ENCODE results near the gene BOD1L1.
"Not testable (repeated sequence)": the region's sequence is repeated elsewhere in the genome, so short reads cannot be mapped to it uniquely, and the experiment has no call there.

The BOD1L1 gene

DNA sequence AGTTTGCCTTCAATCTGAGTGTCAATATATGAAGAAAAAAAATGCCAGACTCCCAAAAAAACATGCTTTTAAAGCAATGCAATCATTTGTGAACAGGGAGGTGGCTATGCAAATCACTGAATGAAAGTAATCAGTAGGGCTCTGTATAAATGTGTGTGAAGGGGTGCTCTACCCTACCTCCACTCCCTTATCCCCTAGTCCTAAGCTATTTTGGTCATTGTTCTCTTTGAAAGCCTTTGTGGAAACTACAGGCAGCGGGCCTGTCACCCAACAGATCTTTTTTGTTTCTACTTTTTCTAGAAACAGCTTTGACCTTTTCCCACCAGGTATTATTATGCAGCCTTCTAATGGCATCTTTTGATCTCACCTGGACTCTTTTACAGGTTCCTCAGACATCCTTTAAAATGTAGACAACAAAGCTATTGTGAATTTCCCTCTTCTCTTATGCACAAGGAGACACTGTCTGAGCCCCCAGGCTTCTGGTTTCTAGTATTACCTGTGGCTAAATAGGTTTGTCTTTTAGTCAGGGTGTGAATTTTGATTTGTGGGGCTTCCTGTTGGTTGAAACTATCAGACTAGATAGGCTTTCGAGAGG, 9.2 kb downstream of the BOD1L1 start:
- no peak for DNase-seq

DNA sequence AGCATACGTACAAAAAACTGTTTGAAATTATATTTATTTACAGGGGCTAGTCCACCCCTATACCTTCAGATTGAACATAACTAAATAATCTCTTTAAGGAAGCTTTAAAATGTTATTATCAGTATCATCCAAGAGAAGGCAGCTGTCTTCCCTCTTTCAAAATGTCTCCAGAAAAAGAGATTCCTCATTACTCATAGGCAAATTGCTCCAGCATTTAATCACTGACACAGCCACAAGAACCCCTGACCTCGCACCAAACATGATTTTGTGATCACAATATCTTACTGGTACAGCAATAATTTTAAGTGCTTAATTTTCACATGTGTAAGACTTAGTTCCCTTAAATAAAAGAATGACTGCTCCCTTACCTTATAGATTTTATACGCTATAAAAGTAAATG, 9.7 kb downstream of the BOD1L1 start:
- DNase-seq = no peak

GRCh38 chr4:13616597-13616996, 10.9 kb downstream of the BOD1L1 start:
- no peak for DNase-seq

DNA sequence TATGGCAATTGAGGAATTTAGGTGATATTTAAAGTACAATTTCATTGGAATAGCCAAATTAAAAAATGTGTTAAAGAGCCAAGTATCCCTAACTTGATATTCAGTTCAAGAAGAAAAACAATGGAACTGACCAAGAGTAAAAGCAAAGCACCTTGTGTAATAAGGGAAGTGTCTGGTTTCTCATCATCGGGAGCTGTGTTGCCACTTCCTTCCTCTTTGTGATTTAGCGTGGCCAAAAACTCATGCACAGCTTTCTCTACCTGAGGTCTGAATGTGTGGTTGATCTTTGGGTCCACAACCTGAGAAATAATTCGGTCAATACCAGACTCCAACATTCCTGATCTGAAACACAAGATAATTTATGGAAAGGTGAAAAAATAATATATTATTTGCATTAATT, 12.4 kb downstream of the BOD1L1 start:
- DNase-seq = peak; percentile 67 to 86

DNA sequence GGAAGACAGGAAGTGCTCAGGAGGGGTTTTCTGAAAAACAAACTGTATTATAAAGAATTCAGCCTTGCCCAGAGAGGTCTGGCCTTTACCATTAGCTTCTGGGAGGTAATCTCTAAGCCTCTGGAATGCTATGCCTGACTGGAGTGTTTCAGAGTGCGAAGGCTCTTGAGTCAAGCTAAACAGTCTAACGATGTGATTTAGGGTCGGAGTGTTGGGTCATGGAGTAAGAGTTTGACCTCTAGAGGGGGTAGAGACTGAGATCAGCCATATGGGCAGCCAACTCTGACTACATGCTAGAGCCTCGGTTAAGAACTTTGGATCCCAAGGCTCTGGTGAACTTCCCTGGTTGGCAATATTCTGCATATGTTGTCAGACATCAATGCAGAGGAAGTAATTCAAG, 15.0 kb downstream of the BOD1L1 start:
- DNase-seq = no peak

DNA sequence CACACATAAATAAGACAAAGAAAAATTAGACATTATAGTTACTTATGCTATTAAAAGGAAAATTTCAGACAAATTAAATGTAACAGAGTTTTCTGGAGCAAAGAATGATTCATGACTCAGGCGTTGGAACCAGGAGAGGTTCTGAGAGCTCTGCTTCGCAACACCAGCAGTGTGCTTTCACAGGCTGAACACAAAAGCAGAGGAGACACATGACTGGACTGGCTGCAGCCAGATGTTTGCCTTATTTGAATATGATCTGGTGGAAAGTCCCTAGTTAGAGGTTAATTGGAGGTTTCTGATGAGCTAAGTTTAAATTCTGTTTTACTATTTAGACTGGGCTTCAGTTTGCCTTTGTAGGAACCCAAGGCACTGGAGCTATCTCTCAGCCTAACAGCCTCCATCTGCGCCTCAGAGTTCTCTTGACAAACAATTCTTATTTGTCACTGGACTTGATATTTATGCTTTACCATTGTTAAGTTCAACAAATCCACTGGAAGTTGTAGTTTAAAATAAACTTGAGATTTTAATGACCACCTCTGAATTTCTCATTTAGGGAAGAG, 16.2 kb downstream of the BOD1L1 start:
- no peak for DNase-seq

DNA sequence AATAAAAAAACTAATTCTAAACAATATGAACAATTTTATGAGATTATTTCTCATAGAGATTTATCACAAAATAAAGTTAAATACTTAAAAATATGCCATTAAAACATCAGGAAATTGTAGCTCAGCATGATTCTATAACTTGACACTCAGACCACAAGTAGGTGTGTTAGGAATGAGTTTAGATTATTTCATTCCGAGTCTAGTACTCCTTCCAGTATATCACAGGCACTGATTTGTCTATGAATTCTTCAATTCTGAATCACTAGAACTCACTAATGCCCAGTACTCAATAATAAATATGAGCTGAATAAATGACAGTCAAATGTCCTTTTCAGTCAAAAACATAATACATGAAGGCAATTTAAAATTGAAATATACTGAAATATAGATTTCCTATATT, 22.2 kb downstream of the BOD1L1 start:
- no peak for DNase-seq

- DNase-seq = no peak
These were observed 25.7 kb downstream of the BOD1L1 start for GRCh38 chr4:13601848-13602247.

- DNase-seq = peak in 1 of 2 experiments; percentile 1
These were observed 26.5 kb downstream of the BOD1L1 start for GRCh38 chr4:13601048-13601447.

DNA sequence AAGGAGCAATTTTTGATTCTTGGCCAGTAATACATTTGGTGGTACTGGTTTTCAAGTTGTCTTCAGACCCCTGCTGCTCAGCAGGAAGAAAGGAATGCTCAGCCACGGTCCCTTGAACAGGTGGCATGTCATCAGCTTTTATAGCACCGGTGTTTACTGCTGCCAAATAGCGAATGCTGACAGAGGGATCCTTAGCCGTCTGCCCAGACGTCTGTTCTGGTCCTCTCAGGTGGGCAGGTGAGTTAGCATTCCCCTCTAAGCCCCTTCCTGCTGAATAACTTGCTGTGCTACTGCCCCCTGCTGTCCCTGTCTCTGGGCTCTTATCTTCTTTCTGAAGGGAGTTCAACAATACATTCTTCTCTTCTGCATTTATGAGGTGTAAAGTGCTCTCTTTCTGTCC, 28.4 kb downstream of the BOD1L1 start:
- peak in 1 of 2 experiments; percentile 3 for DNase-seq

DNA sequence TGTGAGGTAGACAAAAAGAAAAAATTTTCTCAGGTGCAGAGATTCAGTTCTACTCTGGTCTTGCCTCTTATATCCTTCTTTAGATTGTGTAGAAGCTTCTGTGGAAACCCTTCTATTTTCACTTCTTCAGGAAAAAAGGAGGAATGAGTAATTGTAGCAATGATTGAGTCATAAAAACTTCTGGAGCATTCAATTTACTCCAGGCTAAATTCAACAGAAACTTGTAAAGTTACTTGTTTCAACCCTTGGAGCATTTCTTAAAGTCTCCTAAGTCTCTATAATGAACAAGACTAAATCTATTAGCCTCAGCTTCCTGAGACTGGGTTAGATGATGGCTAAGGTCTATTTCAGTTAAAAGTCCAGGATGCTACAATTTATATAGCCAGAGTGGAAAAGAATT, 29.9 kb downstream of the BOD1L1 start:
- no peak for DNase-seq

DNA sequence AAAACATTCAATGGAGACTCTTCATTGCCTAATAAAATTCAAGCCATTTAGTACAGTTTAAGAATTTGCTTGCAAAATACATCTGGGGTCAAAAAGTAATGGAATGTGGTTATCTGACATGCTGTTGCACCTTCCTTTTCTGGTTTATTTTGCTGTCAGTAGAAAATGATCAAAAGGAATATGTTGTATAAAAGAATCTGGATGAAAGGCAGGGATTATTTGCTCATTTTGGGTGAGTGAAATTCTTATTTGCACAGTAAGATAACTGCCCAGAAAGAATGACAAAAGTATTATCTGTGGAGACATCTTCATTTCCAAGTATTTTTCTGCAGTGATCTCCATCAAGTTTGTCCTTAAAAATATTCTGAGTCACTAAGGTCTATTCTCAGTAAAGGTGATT, 30.4 kb downstream of the BOD1L1 start:
- DNase-seq = no peak

DNA sequence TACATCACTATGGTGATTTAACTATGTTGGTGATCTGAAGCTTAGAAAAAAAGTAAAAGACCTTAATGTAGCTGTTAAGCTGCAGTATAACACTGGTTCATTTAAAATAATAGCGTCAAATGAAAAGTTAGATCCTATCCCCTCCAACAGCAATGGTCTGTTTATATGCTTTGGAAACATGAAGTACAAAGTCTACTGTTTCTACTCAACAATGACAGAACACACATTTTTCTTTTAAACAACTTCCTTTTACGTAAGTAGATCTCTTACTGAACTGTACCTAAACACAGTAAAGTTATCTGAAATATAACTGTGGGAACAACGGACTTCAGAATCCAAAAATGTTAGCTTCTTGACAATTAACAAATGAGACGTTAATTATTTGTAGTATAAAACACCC, 35.3 kb downstream of the BOD1L1 start:
- no peak for DNase-seq

- DNase-seq = no peak
These were observed 36.8 kb downstream of the BOD1L1 start for GRCh38 chr4:13590766-13591165.

DNA sequence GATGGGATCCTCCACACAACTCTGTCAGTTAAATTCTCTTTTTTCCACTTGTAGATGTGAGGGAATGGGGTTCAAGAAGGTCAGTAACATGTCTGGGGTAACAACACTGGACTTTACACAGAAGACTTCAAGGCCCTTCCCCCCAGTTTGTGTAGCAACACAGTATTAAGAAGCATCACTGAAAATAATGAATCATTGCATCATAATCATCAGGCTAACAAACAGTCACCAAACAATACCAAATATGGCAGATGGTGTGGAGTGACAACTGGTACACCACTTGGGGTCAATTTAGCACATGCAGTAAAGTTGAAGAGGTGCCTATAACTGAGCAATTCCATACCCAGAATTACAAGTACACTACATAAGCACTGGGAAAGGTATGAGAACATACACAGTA, 38.6 kb downstream of the BOD1L1 start:
- DNase-seq = no peak

GRCh38 chr4:13584481-13584880, 43.0 kb downstream of the BOD1L1 start:
- no peak for DNase-seq

- peak; percentile 86 to 91 for DNase-seq
These were observed 47.5 kb downstream of the BOD1L1 start for GRCh38 chr4:13580036-13580435.

DNA sequence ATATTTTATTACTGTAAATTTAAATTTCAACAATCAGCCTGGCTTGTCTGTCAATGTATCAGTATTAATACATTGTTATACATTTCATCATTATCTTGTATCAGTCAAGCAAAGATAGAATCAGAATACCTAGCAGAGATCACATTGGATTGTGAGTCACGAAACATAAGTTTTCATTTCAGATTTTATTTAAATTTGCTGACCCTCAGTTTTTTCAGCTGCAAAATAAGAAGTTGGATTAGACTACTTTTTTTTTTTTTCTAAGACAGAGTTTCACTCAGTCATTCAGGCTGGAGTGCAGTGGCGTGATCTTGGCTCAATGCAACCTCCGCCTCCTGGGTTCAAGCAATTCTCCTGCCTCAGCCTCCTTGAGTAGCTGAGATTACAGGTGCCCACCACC, 49.9 kb downstream of the BOD1L1 start:
- no peak for DNase-seq

DNA sequence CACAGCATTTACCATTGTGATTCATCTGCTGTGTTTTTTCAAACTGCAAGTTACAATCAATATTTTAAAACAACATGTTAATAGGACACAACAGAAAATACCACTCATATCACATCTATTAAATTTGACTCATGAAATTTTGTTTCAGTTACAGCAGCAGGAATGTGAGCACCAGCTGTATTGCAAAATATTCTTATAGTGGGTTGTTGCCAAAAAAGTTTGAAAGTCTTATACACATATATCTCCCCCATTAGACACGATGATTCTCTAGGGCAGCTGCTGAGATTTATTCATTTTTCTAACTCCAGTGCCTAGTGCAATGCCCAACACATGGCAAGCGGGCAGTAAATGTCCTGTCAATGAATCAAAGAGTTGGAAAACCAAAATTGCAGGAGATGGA, 56.6 kb downstream of the BOD1L1 start:
- DNase-seq = no peak

- no peak for DNase-seq
These were observed 60.4 kb downstream of the BOD1L1 start for GRCh38 chr4:13567125-13567524.

DNA sequence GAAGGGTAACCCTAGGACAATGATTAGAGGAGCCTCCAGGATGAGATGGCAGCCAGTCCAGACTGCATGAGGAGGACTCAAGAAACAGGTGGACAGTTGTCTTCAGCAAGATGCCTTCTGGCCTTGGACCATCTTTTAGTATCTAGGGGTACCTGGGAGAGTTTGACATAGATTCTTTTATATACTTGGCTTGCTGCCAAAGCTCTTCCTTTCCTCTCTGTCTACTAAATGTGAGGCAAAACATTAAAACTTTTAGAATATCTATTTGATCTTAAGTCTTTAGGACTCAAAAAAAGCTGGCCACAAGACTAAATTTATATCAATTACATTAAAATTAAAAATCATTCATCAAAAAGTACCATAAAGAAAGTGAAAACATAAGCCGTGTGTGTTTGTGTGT, 64.6 kb downstream of the BOD1L1 start:
- no peak for DNase-seq

GRCh38 chr4:13561673-13562072, 65.9 kb downstream of the BOD1L1 start:
- DNase-seq = no peak

GRCh38 chr4:13560111-13560510, 67.4 kb downstream of the BOD1L1 start:
- DNase-seq = not testable (repeated sequence)

DNA sequence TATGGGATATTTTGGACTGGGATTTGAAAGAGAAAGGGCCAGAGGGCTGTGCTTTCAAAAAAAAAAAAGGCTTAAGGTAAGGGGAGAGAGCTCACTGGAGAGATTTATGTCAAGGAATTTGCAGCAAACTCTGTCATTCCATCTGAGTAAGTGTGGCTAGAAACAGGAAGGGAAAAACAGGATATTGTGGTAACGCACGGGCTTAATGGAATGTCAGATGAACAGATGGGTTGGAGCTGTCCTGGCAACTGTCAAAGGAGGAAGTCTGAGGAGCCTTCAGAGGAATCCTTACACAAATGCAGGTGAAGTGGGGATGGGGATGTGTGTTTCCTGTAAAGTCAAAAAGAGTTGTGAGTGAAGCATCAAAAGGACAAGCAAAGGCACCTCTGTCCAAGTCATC, 68.1 kb downstream of the BOD1L1 start:
- no peak for DNase-seq

DNA sequence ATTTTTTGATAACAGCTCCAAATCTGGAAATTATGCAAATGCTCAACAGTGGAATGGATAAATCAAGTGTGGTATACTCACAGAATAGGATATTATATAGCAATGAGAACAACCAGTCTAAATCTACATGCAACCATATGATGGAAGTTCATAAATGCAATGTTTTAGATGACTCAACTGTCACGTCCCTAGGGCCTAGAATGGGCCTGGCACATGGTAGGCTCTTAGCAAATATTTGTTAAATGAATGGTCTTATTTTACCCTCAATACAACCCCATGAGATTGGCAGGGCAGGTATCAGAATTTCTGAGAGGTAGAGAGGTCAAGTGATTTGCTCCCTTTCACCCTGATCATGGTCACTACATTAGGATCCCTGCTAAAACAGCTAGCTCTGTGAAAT, 68.6 kb downstream of the BOD1L1 start:
- DNase-seq = no peak
